Measurements from ENCODE around the gene PDE12. TPM values are rescaled to one million over a fixed set of nuclear protein-coding genes. Genes with fewer than 3 reads are reported as not detected.

Gene PDE12
- total RNA-seq, 1 donor from 2014 or later: 19.5 TPM

- Mint-ChIP-seq H3K27me3 (ENCODE audit: low read depth) (no peaks in the 10 kb centered on the region), H3K4me3 (no peak overlapping the region), H3K27ac (ENCODE audit: unreplicated experiment) (no peak overlapping the region)
Observed at GRCh38 chr3:57575966-57576626, 20.0 kb downstream of the PDE12 start.

GRCh38 chr3:57577801-57578200 is 21.7 kb downstream of the PDE12 start:
- no peak for DNase-seq (ENCODE audit: low read depth, low spot score)
- no peak overlapping the region for H3K27ac Mint-ChIP-seq (ENCODE audit: unreplicated experiment)
- no peak for TF ChIP-seq CTCF (conservative IDR thresholded peaks at IDR 0.05)
- H3K4me3 Mint-ChIP-seq: no peak overlapping the region
- peaks cover 11% of the 10 kb centered on the region for H3K36me3 Mint-ChIP-seq (ENCODE audit: low read depth)
- H3K9me3 Mint-ChIP-seq: no peaks in the 10 kb centered on the region
- H3K4me1 Mint-ChIP-seq: no peaks in the 10 kb centered on the region
- no peaks in the 10 kb centered on the region for H3K27me3 Mint-ChIP-seq (ENCODE audit: low read depth)

More at GRCh38 chr3:57575966-57576626, 20.0 kb downstream of the PDE12 start:
- H3K9me3 Mint-ChIP-seq: no peaks in the 10 kb centered on the region
- H3K4me1 Mint-ChIP-seq: no peaks in the 10 kb centered on the region
- no peak for TF ChIP-seq CTCF (conservative IDR thresholded peaks at IDR 0.05)
- peaks cover 16% of the 10 kb centered on the region for H3K36me3 Mint-ChIP-seq (ENCODE audit: low read depth)
- DNase-seq (ENCODE audit: low read depth, low spot score): no peak

DNA sequence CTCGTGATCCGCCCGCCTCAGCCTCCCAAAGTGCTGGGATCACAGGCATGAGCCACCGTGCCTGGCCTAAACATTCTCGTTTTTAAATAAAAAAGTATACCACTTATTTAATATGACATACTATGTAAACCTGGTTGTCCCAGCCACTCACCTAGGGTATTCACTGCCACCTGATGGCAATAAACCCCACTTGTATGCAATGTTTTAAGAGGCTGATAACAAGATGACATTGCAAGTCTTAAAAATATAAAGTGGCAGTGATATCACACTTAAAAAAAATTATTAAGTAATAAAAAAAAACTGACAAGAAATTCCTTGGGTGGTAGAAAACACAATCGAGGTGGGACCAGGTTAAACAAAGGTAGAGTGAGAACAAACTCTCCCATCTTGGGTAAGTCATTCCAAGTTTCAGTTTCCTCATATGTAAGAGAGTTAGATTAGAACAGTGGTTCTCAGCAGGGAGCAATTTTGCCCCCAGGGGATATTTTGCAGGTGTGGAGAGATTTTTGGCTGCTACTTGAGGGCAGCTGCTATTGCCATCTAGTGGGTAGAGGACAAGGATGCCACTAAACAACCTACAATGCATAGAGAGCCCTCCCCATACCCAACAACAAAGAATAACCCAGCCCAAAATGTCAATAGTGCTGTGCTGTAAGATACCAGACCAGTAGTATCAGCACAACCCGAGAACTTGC is 26.5 kb downstream of the PDE12 start:
- Mint-ChIP-seq H3K9me3 (no peaks in the 10 kb centered on the region), H3K27ac (ENCODE audit: unreplicated experiment) (no peak overlapping the region), H3K4me3 (no peak overlapping the region), H3K27me3 (ENCODE audit: low read depth) (no peaks in the 10 kb centered on the region), H3K36me3 (ENCODE audit: low read depth) (peaks cover 2% of the 10 kb centered on the region), H3K4me1 (no peaks in the 10 kb centered on the region)
- no peak for DNase-seq (ENCODE audit: low read depth, low spot score)
- TF ChIP-seq CTCF (conservative IDR thresholded peaks at IDR 0.05): peak; percentile 51

- no peak for DNase-seq (ENCODE audit: low read depth, low spot score)
- no peaks in the 10 kb centered on the region for H3K27me3 Mint-ChIP-seq (ENCODE audit: low read depth)
- H3K4me1 Mint-ChIP-seq: no peaks in the 10 kb centered on the region
- H3K36me3 Mint-ChIP-seq (ENCODE audit: low read depth): peaks cover 2% of the 10 kb centered on the region
- no peak for TF ChIP-seq CTCF (conservative IDR thresholded peaks at IDR 0.05)
- H3K4me3 Mint-ChIP-seq: no peak overlapping the region
- no peaks in the 10 kb centered on the region for H3K9me3 Mint-ChIP-seq
- no peak overlapping the region for H3K27ac Mint-ChIP-seq (ENCODE audit: unreplicated experiment)
Observed at GRCh38 chr3:57583544-57583943, 27.5 kb downstream of the PDE12 start.

- Mint-ChIP-seq H3K9me3 (no peaks in the 10 kb centered on the region), H3K27ac (ENCODE audit: unreplicated experiment) (no peak overlapping the region), H3K36me3 (ENCODE audit: low read depth) (no peaks in the 10 kb centered on the region), H3K4me1 (peaks cover 3% of the 10 kb centered on the region), H3K27me3 (ENCODE audit: low read depth) (no peaks in the 10 kb centered on the region), H3K4me3 (no peak overlapping the region)
- no peak for DNase-seq (ENCODE audit: low read depth, low spot score)
- TF ChIP-seq CTCF (conservative IDR thresholded peaks at IDR 0.05): no peak
Observed at GRCh38 chr3:57586778-57587177, 30.7 kb downstream of the PDE12 start.
